Mucosa of rectum (tissue), 2 donors: ENCODE results near the gene THRA.

Source experiments
- H3K27ac ChIP-seq, 2 donors: one replicate each; pipeline ENCODE4 v1.7.0; 2013; ENCODE audit warnings: inconsistent platforms in 2 of 2, low read depth in 2 of 2, low read length in 2 of 2
- H3K27me3 ChIP-seq, 2 donors: one replicate each; pipeline ENCODE4 v1.7.0; 2013; ENCODE audit warnings: low read length in 2 of 2; ENCODE audit not compliant: control insufficient read depth in 2 of 2, insufficient read depth in 2 of 2
- H3K36me3 ChIP-seq, 2 donors: one replicate each; pipeline ENCODE4 v1.7.0; 2013; ENCODE audit warnings: low read length in 2 of 2; ENCODE audit not compliant: control insufficient read depth in 2 of 2, insufficient read depth in 2 of 2
- H3K4me1 ChIP-seq, 2 donors: one replicate each; pipeline ENCODE4 v1.7.0; 2013; ENCODE audit warnings: low read length in 2 of 2, mild to moderate bottlenecking in 1 of 2; ENCODE audit not compliant: control insufficient read depth in 2 of 2, insufficient read depth in 2 of 2
- H3K4me3 ChIP-seq, 2 donors: one replicate each; pipeline ENCODE4 v1.7.0; 2013; ENCODE audit warnings: low read length in 2 of 2
- H3K9ac ChIP-seq, 2 donors: one replicate each; pipeline ENCODE4 v1.7.0; 2013; ENCODE audit warnings: low read length in 2 of 2, low read depth in 1 of 2, mild to moderate bottlenecking in 1 of 2
- H3K9me3 ChIP-seq, 2 donors: one replicate each; pipeline ENCODE4 v1.7.0; 2013; ENCODE audit warnings: low read length in 2 of 2; ENCODE audit not compliant: control insufficient read depth in 2 of 2
- donor health status: healthy.
- donor health status: Normal muscosa, but diverticular disease.

The THRA gene, protein sequence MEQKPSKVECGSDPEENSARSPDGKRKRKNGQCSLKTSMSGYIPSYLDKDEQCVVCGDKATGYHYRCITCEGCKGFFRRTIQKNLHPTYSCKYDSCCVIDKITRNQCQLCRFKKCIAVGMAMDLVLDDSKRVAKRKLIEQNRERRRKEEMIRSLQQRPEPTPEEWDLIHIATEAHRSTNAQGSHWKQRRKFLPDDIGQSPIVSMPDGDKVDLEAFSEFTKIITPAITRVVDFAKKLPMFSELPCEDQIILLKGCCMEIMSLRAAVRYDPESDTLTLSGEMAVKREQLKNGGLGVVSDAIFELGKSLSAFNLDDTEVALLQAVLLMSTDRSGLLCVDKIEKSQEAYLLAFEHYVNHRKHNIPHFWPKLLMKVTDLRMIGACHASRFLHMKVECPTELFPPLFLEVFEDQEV

DNA sequence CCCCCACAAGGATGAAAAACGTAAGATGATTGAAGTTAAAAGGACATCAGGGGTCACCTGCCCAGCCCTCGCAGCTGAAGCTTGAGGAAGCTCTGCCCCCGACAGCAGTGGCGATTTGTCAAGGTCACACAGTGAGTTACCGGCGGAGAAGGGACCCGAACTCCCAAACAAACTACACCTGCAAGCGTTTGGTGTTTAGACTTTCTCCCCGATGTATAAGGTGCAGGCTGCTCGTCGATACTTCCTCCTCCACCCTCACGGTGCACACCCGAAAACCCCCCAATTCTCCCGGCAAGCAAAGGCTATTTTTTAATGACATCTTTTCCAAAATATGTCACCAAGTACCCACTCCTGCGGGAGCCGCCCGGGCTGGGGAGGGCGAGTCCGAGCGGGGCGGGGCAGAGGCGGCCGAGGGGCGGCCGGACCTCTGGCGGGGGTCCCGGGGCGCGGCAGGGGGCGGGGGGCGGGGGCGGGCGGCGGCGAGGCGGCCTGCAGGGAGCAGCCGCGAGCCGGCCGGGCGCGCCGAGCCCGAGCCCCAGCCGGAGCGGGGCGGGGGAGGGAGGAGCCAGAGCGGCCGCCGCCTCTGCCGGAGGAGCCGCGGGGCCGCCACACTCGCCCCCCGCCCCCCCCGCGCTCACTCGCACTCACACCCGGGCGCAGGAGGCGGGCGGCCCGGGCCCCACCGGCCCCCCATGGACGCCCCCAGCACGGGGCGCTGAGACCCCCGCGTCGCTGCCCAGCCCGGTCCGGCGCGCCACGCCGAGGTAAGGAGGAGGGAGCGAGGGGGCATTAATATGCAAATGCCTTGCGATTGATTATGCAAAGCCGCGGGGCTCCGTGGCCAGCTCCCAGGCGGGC, at the start of gene THRA:
Gene THRA, plus strand, starts transcription at position 637 of the 858 bp plus-strand sequence. CDS start 11,524 bp downstream, outside the sequence.
- Histone ChIP-seq H3K9me3 (no peaks in the 10 kb centered on the region), H3K36me3 (no peaks in the 10 kb centered on the region), H3K27me3 (no peaks in the 10 kb centered on the region), H3K4me3 (peak within 1 kb of the TSS; percentile 89 to 92), H3K4me1 (peaks cover 33 to 36% of the 10 kb centered on the region in 2 donors), H3K9ac (peak within 1 kb of the TSS; percentile 88 to 93), H3K27ac (peak within 1 kb of the TSS; percentile 87 to 89)

DNA sequence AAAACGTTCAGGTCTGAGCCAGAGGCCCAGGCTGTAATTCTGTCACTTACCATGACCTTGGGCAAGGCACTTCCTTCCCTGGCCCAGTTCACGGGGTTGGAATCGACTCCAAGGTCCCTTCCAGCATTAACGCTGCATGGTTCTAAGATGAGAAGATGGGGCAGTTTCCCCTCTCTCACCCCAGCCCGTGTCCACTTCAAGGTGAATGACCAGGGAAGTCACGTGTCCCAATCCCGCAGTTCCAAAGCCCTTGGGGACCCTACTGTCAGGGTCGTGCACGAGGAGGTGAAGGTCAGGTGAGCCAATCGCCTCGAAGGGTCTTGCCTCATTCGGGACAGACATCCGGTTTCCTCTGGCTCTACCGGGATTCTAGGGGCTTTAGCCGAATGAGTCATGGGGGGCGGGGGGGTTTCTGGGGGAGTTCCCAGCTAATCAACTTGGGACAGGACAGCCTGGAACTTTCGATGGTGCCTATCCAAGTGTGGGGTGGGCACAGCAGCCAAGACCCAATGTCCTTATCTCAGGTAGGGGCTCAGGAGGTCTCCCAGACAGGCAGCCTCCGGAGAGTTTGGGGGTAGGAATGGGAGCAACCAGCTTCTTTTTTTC, 48.3 kb upstream of the THRA start:
- H3K9ac ChIP-seq = peak overlapping the region; percentile 24 to 63
- no peak overlapping the region for H3K4me3 ChIP-seq
- peaks cover 17 to 22% of the 10 kb centered on the region in 2 donors for H3K4me1 ChIP-seq
- H3K27ac ChIP-seq = peak overlapping the region in 1 of 2 donors; percentile 11
- peaks cover 2 to 8% of the 10 kb centered on the region in 2 donors for H3K36me3 ChIP-seq
- H3K9me3 ChIP-seq = no peaks in the 10 kb centered on the region
- no peaks in the 10 kb centered on the region for H3K27me3 ChIP-seq

DNA sequence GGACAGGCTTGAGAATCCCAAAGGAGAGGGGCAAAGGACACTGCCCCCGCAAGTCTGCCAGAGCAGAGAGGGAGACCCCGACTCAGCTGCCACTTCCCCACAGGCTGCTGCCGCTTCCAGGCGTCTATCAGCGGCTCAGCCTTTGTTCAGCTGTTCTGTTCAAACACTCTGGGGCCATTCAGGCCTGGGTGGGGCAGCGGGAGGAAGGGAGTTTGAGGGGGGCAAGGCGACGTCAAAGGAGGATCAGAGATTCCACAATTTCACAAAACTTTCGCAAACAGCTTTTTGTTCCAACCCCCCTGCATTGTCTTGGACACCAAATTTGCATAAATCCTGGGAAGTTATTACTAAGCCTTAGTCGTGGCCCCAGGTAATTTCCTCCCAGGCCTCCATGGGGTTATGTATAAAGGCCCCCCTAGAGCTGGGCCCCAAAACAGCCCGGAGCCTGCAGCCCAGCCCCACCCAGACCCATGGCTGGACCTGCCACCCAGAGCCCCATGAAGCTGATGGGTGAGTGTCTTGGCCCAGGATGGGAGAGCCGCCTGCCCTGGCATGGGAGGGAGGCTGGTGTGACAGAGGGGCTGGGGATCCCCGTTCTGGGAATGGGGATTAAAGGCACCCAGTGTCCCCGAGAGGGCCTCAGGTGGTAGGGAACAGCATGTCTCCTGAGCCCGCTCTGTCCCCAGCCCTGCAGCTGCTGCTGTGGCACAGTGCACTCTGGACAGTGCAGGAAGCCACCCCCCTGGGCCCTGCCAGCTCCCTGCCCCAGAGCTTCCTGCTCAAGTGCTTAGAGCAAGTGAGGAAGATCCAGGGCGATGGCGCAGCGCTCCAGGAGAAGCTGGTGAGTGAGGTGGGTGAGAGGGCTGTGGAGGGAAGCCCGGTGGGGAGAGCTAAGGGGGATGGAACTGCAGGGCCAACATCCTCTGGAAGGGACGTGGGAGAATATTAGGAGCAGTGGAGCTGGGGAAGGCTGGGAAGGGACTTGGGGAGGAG, 47.5 kb upstream of the THRA start, which contains the start of gene CSF3:
Gene CSF3, plus strand, starts transcription at position 436 of the 993 bp plus-strand sequence. Its CDS starts 35 bp downstream, at position 471.
- peak within 1 kb of the TSS; percentile 24 to 63 for H3K9ac ChIP-seq

DNA sequence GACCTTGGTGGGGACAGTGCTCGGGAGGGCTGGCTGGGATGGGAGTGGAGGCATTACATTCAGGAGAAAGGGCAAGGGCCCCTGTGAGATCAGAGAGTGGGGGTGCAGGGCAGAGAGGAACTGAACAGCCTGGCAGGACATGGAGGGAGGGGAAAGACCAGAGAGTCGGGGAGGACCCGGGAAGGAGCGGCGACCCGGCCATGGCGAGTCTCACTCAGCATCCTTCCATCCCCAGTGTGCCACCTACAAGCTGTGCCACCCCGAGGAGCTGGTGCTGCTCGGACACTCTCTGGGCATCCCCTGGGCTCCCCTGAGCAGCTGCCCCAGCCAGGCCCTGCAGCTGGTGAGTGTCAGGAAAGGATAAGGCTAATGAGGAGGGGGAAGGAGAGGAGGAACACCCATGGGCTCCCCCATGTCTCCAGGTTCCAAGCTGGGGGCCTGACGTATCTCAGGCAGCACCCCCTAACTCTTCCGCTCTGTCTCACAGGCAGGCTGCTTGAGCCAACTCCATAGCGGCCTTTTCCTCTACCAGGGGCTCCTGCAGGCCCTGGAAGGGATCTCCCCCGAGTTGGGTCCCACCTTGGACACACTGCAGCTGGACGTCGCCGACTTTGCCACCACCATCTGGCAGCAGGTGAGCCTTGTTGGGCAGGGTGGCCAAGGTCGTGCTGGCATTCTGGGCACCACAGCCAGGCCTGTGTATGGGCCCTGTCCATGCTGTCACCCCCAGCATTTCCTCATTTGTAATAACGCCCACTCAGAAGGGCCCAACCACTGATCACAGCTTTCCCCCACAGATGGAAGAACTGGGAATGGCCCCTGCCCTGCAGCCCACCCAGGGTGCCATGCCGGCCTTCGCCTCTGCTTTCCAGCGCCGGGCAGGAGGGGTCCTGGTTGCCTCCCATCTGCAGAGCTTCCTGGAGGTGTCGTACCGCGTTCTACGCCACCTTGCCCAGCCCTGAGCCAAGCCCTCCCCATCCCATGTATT, 46.5 kb upstream of the THRA start:
- no peaks in the 10 kb centered on the region for H3K27me3 ChIP-seq
- H3K36me3 ChIP-seq = peaks cover 13 to 14% of the 10 kb centered on the region in 2 donors
- no peak overlapping the region for H3K4me3 ChIP-seq
- peaks cover 19 to 22% of the 10 kb centered on the region in 2 donors for H3K4me1 ChIP-seq
- no peaks in the 10 kb centered on the region for H3K9me3 ChIP-seq
- H3K27ac ChIP-seq = no peak overlapping the region
- peak overlapping the region in 1 of 2 donors; percentile 59 for H3K9ac ChIP-seq

More for the DNA sequence above, 47.5 kb upstream of the THRA start, which contains the start of gene CSF3:
- peak within 1 kb of the TSS; percentile 23 to 63 for H3K27ac ChIP-seq
- no peaks in the 10 kb centered on the region for H3K9me3 ChIP-seq
- H3K36me3 ChIP-seq = peaks cover 9 to 14% of the 10 kb centered on the region in 2 donors
- H3K27me3 ChIP-seq = no peaks in the 10 kb centered on the region
- no peak within 1 kb of the TSS for H3K4me3 ChIP-seq
- peaks cover 17 to 22% of the 10 kb centered on the region in 2 donors for H3K4me1 ChIP-seq

DNA sequence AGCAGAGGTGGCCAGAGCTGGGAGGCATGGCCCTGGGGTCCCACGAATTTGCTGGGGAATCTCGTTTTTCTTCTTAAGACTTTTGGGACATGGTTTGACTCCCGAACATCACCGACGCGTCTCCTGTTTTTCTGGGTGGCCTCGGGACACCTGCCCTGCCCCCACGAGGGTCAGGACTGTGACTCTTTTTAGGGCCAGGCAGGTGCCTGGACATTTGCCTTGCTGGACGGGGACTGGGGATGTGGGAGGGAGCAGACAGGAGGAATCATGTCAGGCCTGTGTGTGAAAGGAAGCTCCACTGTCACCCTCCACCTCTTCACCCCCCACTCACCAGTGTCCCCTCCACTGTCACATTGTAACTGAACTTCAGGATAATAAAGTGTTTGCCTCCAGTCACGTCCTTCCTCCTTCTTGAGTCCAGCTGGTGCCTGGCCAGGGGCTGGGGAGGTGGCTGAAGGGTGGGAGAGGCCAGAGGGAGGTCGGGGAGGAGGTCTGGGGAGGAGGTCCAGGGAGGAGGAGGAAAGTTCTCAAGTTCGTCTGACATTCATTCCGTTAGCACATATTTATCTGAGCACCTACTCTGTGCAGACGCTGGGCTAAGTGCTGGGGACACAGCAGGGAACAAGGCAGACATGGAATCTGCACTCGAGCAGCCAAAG, 45.2 kb upstream of the THRA start:
- peak overlapping the region in 1 of 2 donors; percentile 15 for H3K9ac ChIP-seq
- no peak overlapping the region for H3K4me3 ChIP-seq
- no peak overlapping the region for H3K27ac ChIP-seq
- no peaks in the 10 kb centered on the region for H3K27me3 ChIP-seq
- H3K4me1 ChIP-seq = peaks cover 23 to 24% of the 10 kb centered on the region in 2 donors
- no peaks in the 10 kb centered on the region for H3K9me3 ChIP-seq
- peaks cover 24 to 25% of the 10 kb centered on the region in 2 donors for H3K36me3 ChIP-seq

DNA sequence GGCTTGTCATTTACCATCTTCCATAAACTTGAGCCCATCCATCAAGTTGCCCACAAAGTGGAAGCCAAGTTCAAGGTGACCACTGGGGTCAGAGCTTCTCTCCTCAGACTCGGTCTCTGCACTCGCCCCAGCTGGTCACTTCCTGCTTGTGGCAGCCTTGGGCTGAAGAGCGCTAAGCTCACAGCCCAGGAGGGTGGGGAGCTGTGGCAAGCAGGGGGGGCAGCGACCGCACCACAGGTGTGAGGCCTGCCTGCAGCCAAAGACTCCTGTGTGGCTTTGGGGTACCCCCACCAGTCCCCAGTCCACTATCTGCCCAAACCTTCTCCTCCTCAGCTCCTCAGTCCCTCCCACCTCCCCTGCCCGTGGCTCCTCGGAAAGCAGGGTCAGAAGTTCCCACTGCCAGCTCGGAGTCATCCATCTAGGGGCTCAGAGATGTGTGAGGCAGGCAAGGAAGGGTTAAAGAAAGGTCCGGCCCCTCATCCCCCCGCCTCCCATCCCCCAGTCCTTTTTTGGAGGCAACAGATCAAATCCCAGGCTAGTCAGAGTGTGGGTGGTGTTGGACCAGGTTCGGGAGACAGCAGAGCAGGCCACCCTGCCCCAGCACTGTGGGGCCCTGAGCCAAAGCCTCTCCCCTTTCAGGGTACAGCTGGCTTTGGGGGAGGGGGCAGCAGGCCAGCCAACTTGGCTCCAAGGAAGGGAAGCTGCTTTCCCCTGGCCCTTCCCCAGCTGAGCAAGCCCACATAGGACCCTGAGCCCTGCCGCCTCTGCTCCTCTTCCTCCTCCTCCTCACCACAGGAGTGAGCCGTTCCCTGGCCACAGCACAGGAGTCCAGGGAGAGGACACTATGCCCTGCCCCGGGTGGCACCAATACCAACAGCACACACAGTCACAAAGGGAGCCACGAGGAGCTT, 44.3 kb upstream of the THRA start:
- peaks cover 25 to 32% of the 10 kb centered on the region in 2 donors for H3K36me3 ChIP-seq
- peak overlapping the region in 1 of 2 donors; percentile 0 for H3K27ac ChIP-seq
- no peak overlapping the region for H3K4me3 ChIP-seq
- no peaks in the 10 kb centered on the region for H3K9me3 ChIP-seq
- H3K4me1 ChIP-seq = peaks cover 31 to 33% of the 10 kb centered on the region in 2 donors
- H3K9ac ChIP-seq = no peak overlapping the region
- H3K27me3 ChIP-seq = no peaks in the 10 kb centered on the region

DNA sequence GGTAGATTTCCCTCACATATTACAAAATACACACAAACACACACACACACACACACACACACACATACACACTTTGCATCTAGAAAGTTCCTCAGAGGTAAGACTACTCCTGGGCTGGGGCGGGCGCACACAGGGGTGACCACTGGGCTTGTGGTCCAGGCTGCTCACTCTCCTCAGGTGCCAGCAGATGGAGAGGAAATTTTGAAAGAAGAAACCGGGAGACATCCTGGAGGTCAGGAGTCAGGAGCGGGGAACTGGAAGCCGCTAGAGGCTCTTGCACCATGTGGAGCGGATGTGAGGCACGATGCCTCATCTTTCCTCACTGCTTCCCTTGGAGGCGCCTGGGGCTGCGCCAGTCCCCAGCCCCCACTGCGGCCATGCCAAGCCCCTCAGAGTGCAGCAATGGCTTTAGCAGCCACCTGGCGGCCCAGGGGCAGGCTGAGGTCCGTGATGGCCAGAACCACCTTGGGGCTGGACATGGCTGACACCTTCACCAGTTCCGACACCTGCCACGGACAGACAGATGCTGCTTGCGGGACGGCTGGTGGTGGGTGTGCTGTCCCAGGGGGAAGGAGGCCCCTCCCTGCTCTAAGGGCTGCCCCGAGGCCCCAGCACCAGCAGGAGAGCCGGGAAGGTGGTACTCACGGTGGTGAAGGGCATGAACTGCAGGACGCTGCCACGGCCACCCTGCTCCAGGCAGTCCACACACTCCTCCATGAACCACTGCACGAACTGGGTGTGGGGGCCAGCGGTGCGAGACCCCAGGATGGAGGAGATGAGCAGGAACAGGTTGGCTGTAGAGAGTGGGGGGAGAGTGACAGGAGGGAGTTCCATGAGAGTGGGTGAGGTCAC, 43.4 kb upstream of the THRA start:
- Histone ChIP-seq H3K9me3 (no peaks in the 10 kb centered on the region), H3K36me3 (peaks cover 25 to 32% of the 10 kb centered on the region in 2 donors), H3K4me3 (no peak overlapping the region), H3K27me3 (no peaks in the 10 kb centered on the region), H3K9ac (no peak overlapping the region), H3K4me1 (peaks cover 34 to 37% of the 10 kb centered on the region in 2 donors), H3K27ac (no peak overlapping the region)
